Ishikawa (cell line): ENCODE measurements around the gene BACH2.

Experiments used
- CEBPB ChIP-seq: IDR thresholded peaks from 2 replicates; pipeline ENCODE4 v1.6.1; 2012
- CREB1 ChIP-seq: IDR thresholded peaks from 2 replicates; pipeline ENCODE4 v1.6.1; 2012; ENCODE audit warnings: low read depth
- EGR1 ChIP-seq: IDR thresholded peaks from 2 replicates; pipeline ENCODE4 v1.6.1; 2012
- EP300 ChIP-seq: IDR thresholded peaks from 2 replicates; pipeline ENCODE4 v1.6.1; 2012; ENCODE audit warnings: borderline replicate concordance
- FOXM1 ChIP-seq: IDR thresholded peaks from 2 replicates; pipeline ENCODE4 v1.6.1; 2012; ENCODE audit warnings: low read depth, borderline replicate concordance
- MAX ChIP-seq: IDR thresholded peaks from 2 replicates; pipeline ENCODE4 v1.6.1; 2012
- NFIC ChIP-seq: IDR thresholded peaks from 2 replicates; pipeline ENCODE4 v1.6.1; 2012
- RAD21 ChIP-seq: IDR thresholded peaks from 2 replicates; pipeline ENCODE4 v1.6.1; 2012; ENCODE audit warnings: low read depth
- TAF1 ChIP-seq: IDR thresholded peaks from 2 replicates; pipeline ENCODE4 v1.6.1; 2012; ENCODE audit warnings: low read depth, mild to moderate bottlenecking
- TCF12 ChIP-seq: IDR thresholded peaks from 2 replicates; pipeline ENCODE4 v1.6.1; 2012; ENCODE audit warnings: low read depth
- TEAD4 ChIP-seq: IDR thresholded peaks from 2 replicates; pipeline ENCODE4 v1.6.1; 2012
- USF1 ChIP-seq: IDR thresholded peaks from 2 replicates; pipeline ENCODE4 v1.6.1; 2012
- YY1 ChIP-seq: IDR thresholded peaks from 2 replicates; pipeline ENCODE4 v1.6.1; 2012; ENCODE audit warnings: low read depth
- ZBTB7A ChIP-seq: IDR thresholded peaks from 2 replicates; pipeline ENCODE4 v1.6.1; 2012; ENCODE audit warnings: low read depth
- TF ChIP-seq, protein P1 (sequence below): IDR thresholded peaks from 2 replicates; pipeline ENCODE4 v1.6.1; 2012; ENCODE audit warnings: low read depth, mild to moderate bottlenecking

The BACH2 gene

GRCh38 chr6:90028995-90029635 is 267.5 kb downstream of the BACH2 start:
- TF ChIP-seq USF1 (no peak), FOXM1 (no peak)

DNA sequence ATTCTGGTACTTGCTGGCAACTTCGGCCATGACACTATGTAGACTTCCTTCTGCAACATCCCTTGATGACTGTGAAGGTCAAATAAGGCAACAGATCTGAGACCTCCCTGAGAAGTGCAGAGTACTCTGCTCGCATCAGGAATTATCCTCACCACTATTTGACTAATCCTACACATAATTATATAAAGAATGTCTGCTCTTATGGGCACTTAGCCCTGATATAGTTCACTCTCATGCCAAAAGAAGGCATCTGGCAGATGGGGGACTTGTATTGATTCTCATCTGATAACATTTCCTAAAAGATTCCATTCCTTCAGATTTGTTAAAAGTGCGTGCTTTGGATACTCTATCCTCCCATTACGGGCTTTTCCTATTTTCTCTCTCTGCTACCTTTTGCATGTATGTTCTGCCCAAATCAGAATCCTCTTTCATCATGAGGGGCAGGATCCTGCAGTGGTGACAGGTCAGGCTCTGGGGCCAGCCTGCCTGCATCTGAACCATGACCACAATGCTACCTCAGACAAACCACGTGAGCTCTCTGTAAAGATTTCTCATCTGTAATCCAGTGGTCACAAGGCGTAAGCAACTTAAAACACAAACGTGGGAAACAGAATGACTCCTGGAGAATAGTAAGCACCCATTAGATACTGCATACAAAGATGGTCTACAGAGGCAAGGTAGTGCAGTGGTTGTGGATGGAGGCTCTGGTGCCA is 268.4 kb downstream of the BACH2 start:
- TF ChIP-seq TAF1: no peak
- no peak for TF ChIP-seq ZBTB7A
- TF ChIP-seq NFIC: no peak
- TF ChIP-seq TEAD4: no peak
- no peak for TF ChIP-seq MAX
- TF ChIP-seq CREB1: no peak
- no peak for TF ChIP-seq FOXM1
- no peak for TF ChIP-seq USF1
- no peak for TF ChIP-seq EP300
- TF ChIP-seq EGR1: no peak
- TF ChIP-seq YY1: no peak
- TF ChIP-seq RAD21: no peak
- TF ChIP-seq CEBPB: no peak
- no peak for TF ChIP-seq TCF12
- TF ChIP-seq, protein P1, sequence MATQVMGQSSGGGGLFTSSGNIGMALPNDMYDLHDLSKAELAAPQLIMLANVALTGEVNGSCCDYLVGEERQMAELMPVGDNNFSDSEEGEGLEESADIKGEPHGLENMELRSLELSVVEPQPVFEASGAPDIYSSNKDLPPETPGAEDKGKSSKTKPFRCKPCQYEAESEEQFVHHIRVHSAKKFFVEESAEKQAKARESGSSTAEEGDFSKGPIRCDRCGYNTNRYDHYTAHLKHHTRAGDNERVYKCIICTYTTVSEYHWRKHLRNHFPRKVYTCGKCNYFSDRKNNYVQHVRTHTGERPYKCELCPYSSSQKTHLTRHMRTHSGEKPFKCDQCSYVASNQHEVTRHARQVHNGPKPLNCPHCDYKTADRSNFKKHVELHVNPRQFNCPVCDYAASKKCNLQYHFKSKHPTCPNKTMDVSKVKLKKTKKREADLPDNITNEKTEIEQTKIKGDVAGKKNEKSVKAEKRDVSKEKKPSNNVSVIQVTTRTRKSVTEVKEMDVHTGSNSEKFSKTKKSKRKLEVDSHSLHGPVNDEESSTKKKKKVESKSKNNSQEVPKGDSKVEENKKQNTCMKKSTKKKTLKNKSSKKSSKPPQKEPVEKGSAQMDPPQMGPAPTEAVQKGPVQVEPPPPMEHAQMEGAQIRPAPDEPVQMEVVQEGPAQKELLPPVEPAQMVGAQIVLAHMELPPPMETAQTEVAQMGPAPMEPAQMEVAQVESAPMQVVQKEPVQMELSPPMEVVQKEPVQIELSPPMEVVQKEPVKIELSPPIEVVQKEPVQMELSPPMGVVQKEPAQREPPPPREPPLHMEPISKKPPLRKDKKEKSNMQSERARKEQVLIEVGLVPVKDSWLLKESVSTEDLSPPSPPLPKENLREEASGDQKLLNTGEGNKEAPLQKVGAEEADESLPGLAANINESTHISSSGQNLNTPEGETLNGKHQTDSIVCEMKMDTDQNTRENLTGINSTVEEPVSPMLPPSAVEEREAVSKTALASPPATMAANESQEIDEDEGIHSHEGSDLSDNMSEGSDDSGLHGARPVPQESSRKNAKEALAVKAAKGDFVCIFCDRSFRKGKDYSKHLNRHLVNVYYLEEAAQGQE: no peak

GRCh38 chr6:90026216-90026615 is 270.4 kb downstream of the BACH2 start:
- TF ChIP-seq YY1 (no peak), FOXM1 (no peak), EGR1 (no peak), CEBPB (no peak), TAF1 (no peak), USF1 (no peak), TCF12 (no peak), RAD21 (no peak), MAX (no peak), TEAD4 (no peak), NFIC (no peak), ZBTB7A (no peak), EP300 (no peak)
- TF ChIP-seq, protein P1: no peak

DNA sequence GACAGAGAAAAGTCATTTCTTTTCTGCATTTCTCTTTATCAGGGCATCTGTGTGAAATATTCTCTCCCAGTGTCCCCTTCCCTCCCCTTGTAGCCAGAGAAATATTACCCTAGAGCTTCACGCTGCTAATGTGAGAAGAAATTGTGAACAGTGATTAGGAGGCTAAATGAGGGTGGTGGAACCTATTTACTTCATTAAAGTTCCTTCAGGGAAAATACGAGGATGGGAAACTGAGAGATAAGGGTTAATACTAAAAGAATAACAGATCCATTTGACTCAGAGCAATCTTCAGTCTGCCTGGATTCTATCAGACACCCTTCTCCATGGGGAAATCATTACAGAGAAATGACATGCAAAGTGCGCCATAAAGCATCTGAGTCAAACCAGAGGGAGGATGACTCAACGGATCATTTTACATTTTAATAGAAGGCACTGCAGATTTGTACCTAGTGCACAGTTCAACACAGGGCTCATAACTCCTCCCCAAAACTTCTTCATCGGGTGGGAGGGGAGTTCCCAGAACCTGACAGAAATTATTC is 271.1 kb downstream of the BACH2 start:
- TF ChIP-seq ZBTB7A (no peak), EP300 (no peak), CEBPB (no peak), RAD21 (no peak), TAF1 (no peak), CREB1 (no peak)
- TF ChIP-seq, protein P1: no peak
